ENCODE results near the gene ZACN.

ZACN gene

GRCh38 chr17:76088041-76088867, 9.3 kb downstream of the ZACN start:
- H3K4me1 ChIP-seq (ENCODE audit: insufficient read depth, low read length, poor library complexity, severe bottlenecking): no peaks in the 10 kb centered on the region
- no peaks in the 10 kb centered on the region for H3K27me3 ChIP-seq (ENCODE audit: insufficient read depth, low read length, poor library complexity, severe bottlenecking)
- no peaks in the 10 kb centered on the region for H3F3A ChIP-seq (ENCODE audit: low read depth)
- H2AFZ ChIP-seq (ENCODE audit: low read length): no peak overlapping the region
- no peaks in the 10 kb centered on the region for H3K79me2 ChIP-seq (ENCODE audit: insufficient read depth, low read length)
- H3K4me2 ChIP-seq (ENCODE audit: low read depth, low read length, poor library complexity, severe bottlenecking): no peak overlapping the region
- no peak overlapping the region for H3K4me3 ChIP-seq (ENCODE audit: low read length, poor library complexity, severe bottlenecking)
- H3K9me2 ChIP-seq (replicated peaks; ENCODE audit: low read depth, low read length): no peaks in the 10 kb centered on the region
- peak; percentile 29; the same call in 1 of the 2 replicates for TF ChIP-seq CTCF (conservative IDR thresholded peaks at IDR 0.05; ENCODE audit: low read length)
- TF ChIP-seq EZH2phosphoT487 (IDR thresholded peaks at IDR 0.05; ENCODE audit: borderline replicate concordance): no peak
- H3K9me3 ChIP-seq (ENCODE audit: insufficient read depth, low read depth, low read length): no peaks in the 10 kb centered on the region
- no peak overlapping the region for H3K9ac ChIP-seq (ENCODE audit: low read depth, low read length, poor library complexity, severe bottlenecking)
- H3K36me3 ChIP-seq (ENCODE audit: insufficient read depth, low read length): peaks cover 73% of the 10 kb centered on the region; the same call in 1 of the 2 replicates
- H4K20me1 ChIP-seq (ENCODE audit: insufficient read depth, low read length, poor library complexity, severe bottlenecking): no peaks in the 10 kb centered on the region

- peaks cover 69% of the 10 kb centered on the region; the same call in 1 of the 2 replicates for H3K36me3 ChIP-seq (ENCODE audit: insufficient read depth, low read length)
- no peaks in the 10 kb centered on the region for H3K27me3 ChIP-seq (ENCODE audit: insufficient read depth, low read length, poor library complexity, severe bottlenecking)
- no peak overlapping the region for H3K4me2 ChIP-seq (ENCODE audit: low read depth, low read length, poor library complexity, severe bottlenecking)
- no peak overlapping the region for H3K9ac ChIP-seq (ENCODE audit: low read depth, low read length, poor library complexity, severe bottlenecking)
- no peaks in the 10 kb centered on the region for H3F3A ChIP-seq (ENCODE audit: low read depth)
- H3K79me2 ChIP-seq (ENCODE audit: insufficient read depth, low read length): no peaks in the 10 kb centered on the region
- H3K9me3 ChIP-seq (ENCODE audit: insufficient read depth, low read depth, low read length): no peaks in the 10 kb centered on the region
- H2AFZ ChIP-seq (ENCODE audit: low read length): no peak overlapping the region
- no peaks in the 10 kb centered on the region for H3K9me2 ChIP-seq (replicated peaks; ENCODE audit: low read depth, low read length)
- no peaks in the 10 kb centered on the region for H3K4me1 ChIP-seq (ENCODE audit: insufficient read depth, low read length, poor library complexity, severe bottlenecking)
- H3K4me3 ChIP-seq (ENCODE audit: low read length, poor library complexity, severe bottlenecking): no peak overlapping the region
- H4K20me1 ChIP-seq (ENCODE audit: insufficient read depth, low read length, poor library complexity, severe bottlenecking): no peaks in the 10 kb centered on the region
- TF ChIP-seq EZH2phosphoT487 (IDR thresholded peaks at IDR 0.05; ENCODE audit: borderline replicate concordance) (no peak), CTCF (conservative IDR thresholded peaks at IDR 0.05; ENCODE audit: low read length) (no peak)
These were observed 10.0 kb downstream of the ZACN start for GRCh38 chr17:76088868-76089576.

GRCh38 chr17:76089680-76090516, 10.9 kb downstream of the ZACN start:
- Histone ChIP-seq H2AFZ (ENCODE audit: low read length) (no peak overlapping the region), H3K4me2 (ENCODE audit: low read depth, low read length, poor library complexity, severe bottlenecking) (no peak overlapping the region), H3K27me3 (ENCODE audit: insufficient read depth, low read length, poor library complexity, severe bottlenecking) (no peaks in the 10 kb centered on the region), H3K4me1 (ENCODE audit: insufficient read depth, low read length, poor library complexity, severe bottlenecking) (no peaks in the 10 kb centered on the region), H4K20me1 (ENCODE audit: insufficient read depth, low read length, poor library complexity, severe bottlenecking) (no peaks in the 10 kb centered on the region), H3K79me2 (ENCODE audit: insufficient read depth, low read length) (no peaks in the 10 kb centered on the region), H3K9ac (ENCODE audit: low read depth, low read length, poor library complexity, severe bottlenecking) (no peak overlapping the region), H3K9me2 (replicated peaks; ENCODE audit: low read depth, low read length) (no peaks in the 10 kb centered on the region), H3K9me3 (ENCODE audit: insufficient read depth, low read depth, low read length) (no peaks in the 10 kb centered on the region), H3K36me3 (ENCODE audit: insufficient read depth, low read length) (peaks cover 65% of the 10 kb centered on the region; the same call in 1 of the 2 replicates), H3K4me3 (ENCODE audit: low read length, poor library complexity, severe bottlenecking) (no peak overlapping the region), H3F3A (ENCODE audit: low read depth) (no peaks in the 10 kb centered on the region)
- no peak for TF ChIP-seq CTCF (conservative IDR thresholded peaks at IDR 0.05; ENCODE audit: low read length)
- no peak for TF ChIP-seq EZH2phosphoT487 (IDR thresholded peaks at IDR 0.05; ENCODE audit: borderline replicate concordance)

Data from Loucy (cell line).